ENCODE results near the gene CCDC179.

Gene CCDC179

GRCh38 chr11:22860241-22860640 lies at the start of gene CCDC179:
Gene CCDC179 (minus strand): TSS chr11:22860474. CDS start chr11:22860421, 53 bp downstream.
- no peak for DNase-seq (ENCODE audit: low spot score)
- no peak for TF ChIP-seq CTCF (conservative IDR thresholded peaks at IDR 0.05; ENCODE audit: low read depth)
- POLR2A ChIA-PET (ENCODE audit: low non-redundant PET) = no interaction called here
- no peak within 1 kb of the TSS for H3K27ac ChIP-seq
- CTCF ChIA-PET = interaction anchor here (0.9 kb wide), 1 partner anchor 161 kb away, joined by 3 read pairs; no protein-coding TSS in a partner anchor

- no peak for DNase-seq (ENCODE audit: low spot score)
- ChIA-PET POLR2A (ENCODE audit: low non-redundant PET) (no interaction called here), CTCF (no interaction called here)
- H3K27ac ChIP-seq = no peak overlapping the region
- TF ChIP-seq CTCF (conservative IDR thresholded peaks at IDR 0.05; ENCODE audit: low read depth) = no peak
These were observed 43.5 kb upstream of the CCDC179 start for GRCh38 chr11:22903782-22904181.

GRCh38 chr11:22901603-22902002 lies 41.3 kb upstream of the CCDC179 start:
- no peak overlapping the region for H3K27ac ChIP-seq
- CTCF ChIA-PET = no interaction called here
- POLR2A ChIA-PET (ENCODE audit: low non-redundant PET) = no interaction called here
- DNase-seq (ENCODE audit: low spot score) = no peak
- TF ChIP-seq CTCF (conservative IDR thresholded peaks at IDR 0.05; ENCODE audit: low read depth) = no peak

- CTCF ChIA-PET = no interaction called here
- POLR2A ChIA-PET (ENCODE audit: low non-redundant PET) = no interaction called here
- no peak for DNase-seq (ENCODE audit: low spot score)
These were observed 40.7 kb upstream of the CCDC179 start for GRCh38 chr11:22900764-22901486.

GRCh38 chr11:22898036-22898435 lies 37.8 kb upstream of the CCDC179 start:
- no peak overlapping the region for H3K27ac ChIP-seq
- ChIA-PET CTCF (no interaction called here), POLR2A (ENCODE audit: low non-redundant PET) (no interaction called here)

More at GRCh38 chr11:22900764-22901486, 40.7 kb upstream of the CCDC179 start:
- H3K27ac ChIP-seq = no peak overlapping the region
- TF ChIP-seq CTCF (conservative IDR thresholded peaks at IDR 0.05; ENCODE audit: low read depth) = no peak

GRCh38 chr11:22890227-22890626 lies 30.0 kb upstream of the CCDC179 start:
- CTCF ChIA-PET = no interaction called here
- DNase-seq (ENCODE audit: low spot score) = no peak
- POLR2A ChIA-PET (ENCODE audit: low non-redundant PET) = no interaction called here
- TF ChIP-seq CTCF (conservative IDR thresholded peaks at IDR 0.05; ENCODE audit: low read depth) = no peak
- no peak overlapping the region for H3K27ac ChIP-seq

More at GRCh38 chr11:22898036-22898435, 37.8 kb upstream of the CCDC179 start:
- no peak for DNase-seq (ENCODE audit: low spot score)
- no peak for TF ChIP-seq CTCF (conservative IDR thresholded peaks at IDR 0.05; ENCODE audit: low read depth)
